COLO668 (cell line): ENCODE data around the gene PTH2.
A peak's percentile ranks its signal among the peaks of the same experiment; 100 is the strongest.

Experiments
- DNase-seq: peaks from one replicate; lab custom pipeline; 2025; ENCODE audit not compliant: unreplicated experiment; lab: John Stamatoyannopoulos, UW

Gene PTH2

DNA sequence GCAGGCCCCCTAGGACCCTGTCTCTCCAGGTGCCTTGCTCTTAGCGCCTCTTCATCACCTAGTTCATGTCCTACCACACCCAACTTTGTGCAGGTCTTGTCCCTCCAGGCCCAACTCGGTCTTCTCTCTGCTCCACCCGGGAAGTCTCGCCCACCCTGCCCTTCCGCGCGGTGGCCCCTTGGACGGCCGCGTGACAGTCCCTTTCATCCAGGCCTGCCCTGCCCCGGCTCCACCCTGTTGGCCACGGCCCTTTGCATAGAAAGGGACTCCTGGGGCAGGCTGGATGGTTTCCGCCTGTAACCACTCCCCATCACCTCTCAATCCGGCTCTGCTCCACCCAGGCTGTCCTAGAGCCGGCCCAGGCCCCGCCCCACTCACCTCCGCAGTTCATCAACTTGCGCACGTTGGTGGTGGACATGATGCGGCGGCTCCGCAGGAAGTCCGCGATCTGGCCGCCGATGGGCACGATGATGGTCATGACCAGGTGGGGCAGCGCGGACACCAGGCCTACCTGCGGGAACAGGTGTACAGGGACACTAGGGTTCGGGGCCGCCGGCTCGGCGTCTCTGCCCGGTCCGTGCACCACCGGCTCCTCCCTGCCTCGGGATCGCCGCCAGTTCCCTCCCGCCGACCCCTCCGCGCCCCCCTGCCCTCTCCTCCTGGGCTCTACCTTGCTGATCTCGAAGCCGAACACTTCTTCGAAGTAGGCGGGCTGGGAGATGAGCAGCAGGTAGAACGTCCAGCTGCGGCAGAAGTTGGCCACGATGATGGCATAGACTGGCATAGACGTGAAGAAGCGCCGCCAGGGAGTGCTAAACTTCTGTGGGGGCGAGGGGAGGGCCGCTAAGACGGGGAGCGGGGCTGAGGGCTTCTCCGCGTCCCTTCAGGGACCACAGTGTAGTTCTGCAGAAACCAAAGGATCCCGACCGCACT, 9.2 kb upstream of the PTH2 start:
- DNase-seq, result peak; percentile 22

DNA sequence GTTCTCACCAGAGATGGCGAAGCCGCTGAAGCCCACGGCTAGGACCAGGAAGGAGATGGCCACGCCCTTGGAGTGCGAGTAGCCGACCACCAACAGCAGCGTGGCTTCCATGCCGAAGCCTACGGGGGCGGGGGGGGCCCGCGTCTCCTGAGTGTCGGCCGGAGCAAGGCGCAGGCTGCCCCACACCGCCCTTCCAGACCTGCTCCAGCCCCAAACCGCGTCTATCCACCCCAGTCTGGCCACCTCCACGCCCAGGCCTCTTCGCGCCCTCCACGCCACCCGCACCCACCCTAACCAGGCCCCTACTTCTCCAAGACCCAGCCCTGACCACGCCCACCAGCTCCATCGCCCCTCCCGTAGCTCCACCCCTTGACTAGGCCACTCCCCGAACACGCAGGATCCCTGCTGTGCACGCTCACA, 8.1 kb upstream of the PTH2 start:
- DNase-seq, result no peak

DNA sequence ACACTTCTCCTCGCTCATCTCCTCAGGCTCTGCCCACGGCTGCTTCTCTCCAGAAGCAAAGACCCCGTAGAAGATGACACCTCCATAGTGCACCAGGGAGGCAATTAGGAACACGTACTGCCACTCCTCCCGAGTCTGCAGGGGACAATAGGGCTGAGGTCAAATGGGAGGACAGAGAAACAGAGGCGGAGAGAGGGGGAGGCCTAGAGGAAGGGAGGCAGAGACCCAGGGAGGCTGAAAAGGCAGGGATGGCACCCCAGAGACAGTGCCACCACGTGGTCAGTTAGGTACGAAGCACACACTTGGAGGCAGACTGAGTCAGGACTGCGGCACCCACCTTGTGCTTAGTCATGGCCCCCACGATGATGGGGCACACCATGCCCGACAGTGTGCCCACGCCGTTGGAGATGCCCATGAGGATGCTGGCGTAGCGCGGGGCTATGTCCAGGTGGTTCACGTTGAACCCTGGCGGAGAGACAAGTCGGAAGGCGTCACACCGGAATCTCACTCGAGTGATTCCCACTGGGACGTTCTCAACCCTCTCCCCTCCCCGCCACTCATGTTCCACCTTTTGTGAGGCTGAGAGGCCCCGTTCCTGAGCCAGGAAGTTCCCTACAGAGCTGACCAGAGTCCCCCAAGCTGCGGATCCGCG, 7.6 kb upstream of the PTH2 start:
- peak; percentile 13 for DNase-seq

DNA sequence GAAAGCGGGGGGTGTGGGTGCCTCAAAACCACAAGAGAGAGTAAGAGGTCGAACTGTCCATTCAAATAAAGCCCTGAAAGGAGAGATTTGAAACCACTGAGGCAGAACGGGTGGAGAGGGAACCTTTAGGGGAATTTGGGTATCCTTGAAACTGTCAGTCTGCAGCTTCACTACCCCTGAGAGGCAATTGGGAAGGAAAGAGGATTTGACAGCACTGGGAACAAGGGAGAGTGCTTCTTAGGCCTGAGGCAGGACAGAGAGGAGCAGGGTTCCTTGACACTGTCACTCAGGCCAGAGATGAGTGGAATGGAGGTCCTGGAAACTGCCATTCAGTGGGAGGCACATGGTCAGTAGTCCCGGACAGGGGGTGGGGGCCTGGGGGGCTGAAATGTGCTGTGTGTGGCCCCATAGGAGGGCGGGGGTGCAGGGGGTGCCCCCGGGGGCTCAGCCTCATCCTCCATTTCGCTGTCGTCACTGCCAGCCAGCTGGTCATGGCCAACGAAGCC, 7.0 kb upstream of the PTH2 start:
- DNase-seq, result no peak

DNA sequence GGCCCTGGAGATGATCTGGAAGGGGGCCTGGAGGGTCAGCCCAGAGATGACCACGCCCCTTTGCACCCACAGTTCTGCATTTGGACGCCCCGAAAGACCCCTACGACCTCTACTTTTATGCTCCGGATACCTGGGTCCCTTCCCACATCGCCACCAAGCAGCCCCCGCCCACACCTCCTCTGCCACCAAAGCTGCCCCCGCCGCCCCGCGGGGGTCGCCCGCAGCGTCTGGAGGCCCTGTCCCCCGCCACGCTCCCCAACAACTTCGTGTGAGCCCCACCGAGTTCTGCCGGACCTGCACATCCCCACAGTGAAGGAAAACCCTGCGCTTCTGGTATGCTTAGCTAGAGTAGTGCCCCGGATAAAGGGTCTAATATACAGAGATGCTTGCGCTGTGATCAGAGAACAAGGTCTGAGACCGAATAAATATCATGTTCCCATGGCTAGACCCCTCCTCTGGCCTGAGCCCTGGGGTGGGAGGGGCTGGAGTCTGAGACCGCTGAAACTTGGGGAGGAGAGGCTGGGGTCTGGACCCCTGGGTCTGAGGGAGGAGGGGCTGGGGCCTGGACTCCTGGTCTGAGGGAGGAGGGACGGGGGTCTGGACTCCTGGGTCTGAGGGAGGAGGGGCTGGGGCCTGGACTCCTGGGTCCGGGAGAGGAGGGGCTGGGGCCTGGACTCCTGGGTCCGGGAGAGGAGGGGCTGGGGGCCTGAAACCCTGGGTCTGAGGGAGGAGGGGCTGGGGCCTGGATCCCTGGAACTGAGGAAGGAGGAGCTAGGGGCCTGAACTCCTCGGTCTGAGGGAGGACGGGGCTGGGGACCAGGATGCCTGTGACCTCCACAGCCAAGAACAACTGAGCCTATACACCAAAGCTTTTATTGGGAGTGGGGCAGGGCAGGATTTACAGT, 5.6 kb upstream of the PTH2 start:
- DNase-seq, result no peak

DNA sequence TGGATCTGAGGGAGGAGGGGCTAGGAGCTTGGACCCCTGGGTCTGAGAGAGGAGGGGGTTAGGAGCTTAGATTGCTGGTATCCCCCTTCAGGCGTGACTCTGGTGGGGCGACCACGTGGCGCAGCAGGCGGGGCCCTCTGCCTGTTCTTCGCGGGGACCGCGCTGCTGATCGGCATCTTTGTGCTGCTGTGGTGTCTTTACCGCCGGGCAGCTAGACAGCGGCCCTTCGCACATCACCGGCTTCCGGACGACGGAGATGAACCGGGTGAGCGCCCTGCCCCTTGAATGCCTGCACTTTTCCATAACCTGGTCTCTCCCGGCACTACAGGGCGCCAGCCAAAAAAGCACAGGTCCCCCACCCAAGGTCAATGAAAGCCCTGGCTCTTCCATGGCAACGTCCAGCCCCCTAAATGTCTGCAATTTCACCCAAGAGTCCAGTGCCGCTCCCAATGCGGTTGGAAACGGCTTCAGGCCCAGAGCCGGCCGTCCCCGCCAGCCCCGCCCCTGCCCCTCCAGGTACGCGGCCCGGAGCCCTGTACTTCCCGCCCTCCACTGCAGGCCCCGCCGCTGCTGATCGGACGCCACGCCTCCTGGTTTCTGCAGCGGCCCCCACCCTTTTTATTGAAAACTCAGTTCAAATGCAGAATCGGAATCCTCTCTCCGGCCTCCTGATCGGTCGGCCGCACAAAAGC, 4.8 kb upstream of the PTH2 start:
- peak; percentile 44 for DNase-seq

DNA sequence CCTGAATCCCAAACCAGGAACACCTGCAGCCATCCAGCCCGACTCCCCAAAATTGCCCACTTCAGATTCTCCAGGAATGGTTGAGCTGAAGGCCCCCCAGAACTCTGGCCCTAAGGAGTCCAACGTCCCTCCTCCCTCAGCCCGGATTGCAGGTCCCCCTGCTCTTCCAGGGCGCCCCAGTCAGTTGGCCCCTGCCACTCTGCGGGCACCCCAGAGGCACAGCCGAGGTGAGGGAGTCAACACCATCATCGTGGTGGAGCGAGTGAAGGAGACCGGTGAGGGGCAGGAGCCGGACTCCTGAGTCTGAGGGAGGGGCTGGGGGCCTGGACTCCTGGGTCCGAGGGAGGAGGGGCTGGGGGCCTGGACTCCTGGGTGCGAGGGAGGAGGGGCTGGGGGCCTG, 4.1 kb upstream of the PTH2 start:
- DNase-seq, result no peak

DNA sequence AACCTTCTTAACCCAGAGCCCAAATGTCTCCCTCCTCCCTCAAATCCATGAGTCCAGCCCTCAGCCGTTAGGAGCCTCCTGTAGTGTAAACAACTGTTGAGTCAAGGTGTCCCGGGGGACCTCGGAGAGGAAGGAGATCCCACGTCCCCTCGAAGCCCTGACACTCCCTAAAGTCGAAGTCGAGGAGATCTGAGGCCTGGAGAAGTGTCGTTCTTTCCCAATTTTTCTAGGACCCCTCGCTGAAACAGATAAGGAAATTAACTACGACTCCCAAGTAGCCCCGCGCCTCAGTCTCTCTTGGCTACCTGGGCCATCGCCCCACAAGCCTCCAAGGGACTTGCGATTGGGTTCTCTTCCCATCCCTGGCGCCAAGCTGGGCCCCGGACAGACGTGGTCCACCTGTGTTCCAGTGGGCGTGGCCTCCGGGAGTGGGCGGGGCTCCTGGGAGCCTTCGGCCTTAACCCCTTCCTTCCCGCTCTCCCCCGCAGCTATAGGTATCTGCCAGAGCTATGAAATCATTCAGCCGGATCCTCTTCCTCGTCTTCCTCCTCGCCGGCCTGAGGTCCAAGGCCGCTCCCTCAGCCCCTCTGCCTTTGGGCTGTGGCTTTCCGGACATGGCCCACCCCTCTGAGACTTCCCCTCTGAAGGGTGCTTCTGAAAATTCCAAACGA, 2.8 kb upstream of the PTH2 start:
- DNase-seq, result peak; percentile 32

DNA sequence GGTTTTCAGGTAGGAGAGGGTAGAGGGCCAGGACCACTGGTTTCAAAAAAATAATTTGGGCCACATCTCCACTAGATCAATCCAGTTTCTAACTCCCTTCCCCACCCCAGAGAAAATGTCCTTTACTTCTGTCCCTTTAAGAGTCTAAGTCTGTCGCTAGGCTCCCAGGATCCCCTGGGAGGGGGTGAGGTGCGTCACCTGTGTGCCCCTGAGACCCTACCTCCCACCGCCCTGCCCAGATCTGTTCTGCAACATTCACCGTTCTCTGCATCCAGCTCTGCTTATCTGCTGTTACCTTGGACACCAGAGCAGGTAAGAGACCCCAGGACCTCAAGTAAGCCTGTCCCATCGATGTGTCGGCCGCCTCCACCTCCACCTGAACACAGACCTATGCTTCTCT, 1.9 kb upstream of the PTH2 start, which contains the start of gene GFY:
TSS of gene GFY (plus strand) at position 211 of the 400 bp plus-strand sequence. CDS start 1,043 bp downstream, outside the sequence.
- DNase-seq, result no peak

DNA sequence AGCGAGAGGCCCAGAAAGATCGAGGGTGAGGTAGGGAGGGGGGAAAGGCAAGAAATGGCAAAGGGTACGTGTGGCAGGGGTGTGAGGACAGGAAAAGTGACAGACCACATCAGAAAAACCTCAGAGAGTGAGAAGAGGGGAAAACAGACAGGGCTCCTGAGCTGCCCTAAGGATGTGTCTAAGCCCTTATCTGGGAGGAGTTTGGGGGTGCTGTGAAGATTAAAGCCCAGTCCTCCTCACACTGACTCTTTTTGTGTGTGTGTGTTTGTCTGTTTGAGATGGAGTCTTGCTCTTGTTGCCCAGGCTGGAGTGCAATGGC, 703 bp upstream of the PTH2 start:
- DNase-seq, result no peak

DNA sequence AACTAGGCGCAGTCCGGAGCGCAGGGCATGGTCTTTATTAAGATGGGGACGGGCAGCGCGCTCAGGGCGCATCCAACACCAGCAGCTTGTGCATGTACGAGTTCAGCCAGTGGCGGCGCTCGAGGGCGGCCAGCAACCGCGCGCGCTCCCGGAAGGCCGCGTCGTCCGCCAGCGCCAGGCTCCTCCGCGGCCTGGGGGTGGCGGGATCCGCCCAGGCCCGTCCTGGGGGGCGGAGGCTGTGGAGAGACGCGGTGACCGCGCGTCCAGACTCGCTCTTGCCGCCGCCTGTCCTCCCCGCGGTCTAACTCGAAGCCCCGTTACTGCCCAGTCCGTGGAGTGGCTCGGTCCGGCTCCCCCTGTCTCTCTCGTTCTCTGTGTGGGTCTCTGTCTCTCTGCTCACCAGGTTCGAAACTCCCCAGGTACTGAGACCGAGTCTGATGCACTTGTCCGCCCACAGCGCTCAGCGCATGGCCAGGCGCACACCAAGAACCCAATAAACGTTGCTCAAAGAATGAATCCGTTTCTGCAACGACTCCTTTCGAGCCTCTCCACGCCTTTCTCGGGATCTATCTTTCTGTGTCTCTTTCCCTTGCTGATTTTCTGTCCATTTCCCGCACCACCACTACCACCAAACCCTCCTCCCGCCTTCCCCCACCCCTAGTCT, 702 bp downstream of the PTH2 start:
- peak; percentile 46 for DNase-seq

DNA sequence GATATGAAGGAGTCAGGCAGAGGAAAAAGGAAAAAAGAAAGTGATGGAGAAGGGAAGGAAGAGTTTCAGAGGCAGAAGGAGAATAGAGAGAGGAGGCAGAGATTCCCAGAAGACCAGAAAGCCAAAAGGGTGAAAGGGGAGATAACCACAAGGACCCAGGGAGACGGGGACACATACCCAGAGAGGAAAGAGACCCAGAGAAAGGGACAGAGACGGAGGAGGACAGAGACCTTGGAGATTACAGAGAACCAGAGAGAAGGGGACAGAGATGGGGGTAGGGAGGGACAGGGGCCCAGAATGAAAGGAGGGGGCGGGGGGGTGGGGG, 1.4 kb downstream of the PTH2 start:
- DNase-seq, result no peak

DNA sequence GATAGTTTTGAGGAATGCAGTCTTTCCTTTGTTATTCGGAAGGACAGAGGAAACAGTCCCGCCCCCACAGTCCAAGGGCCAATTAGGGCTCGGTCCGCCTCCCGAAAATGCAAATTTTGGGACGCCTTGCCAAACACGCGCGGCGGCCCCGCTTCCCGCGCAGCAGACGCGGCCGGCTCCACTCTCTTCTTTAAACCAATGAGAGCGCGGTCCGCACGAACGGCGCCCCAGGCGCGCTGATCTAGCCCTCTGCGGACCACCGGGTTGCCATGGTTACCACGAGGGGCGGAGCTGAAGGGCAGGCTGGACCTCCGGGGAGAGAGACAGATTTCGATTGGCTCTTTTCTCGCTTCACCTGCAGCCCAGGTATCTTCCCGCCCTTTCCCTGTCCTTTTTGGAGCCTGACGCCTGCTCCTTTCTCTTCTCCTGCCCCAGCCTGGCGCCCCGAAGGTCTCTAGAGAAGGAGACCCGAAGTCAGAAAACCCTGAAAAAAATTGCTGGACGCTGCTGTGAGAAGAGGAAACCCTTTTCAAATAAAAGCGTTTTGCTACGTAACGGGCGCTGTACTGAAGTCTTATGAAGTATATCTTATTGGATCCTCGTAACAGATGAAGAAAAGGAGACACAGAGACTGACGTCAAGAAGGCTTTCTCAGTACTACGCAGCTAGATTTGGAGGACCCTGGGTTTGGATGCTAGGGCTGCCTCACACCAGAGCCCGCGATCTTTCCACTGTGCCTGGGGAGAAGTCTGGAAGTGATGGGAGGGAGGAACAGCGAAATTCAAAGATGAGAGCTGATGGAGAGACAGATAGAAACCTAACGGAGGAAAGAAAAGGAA, 2.0 kb downstream of the PTH2 start:
- DNase-seq, result peak; percentile 58

DNA sequence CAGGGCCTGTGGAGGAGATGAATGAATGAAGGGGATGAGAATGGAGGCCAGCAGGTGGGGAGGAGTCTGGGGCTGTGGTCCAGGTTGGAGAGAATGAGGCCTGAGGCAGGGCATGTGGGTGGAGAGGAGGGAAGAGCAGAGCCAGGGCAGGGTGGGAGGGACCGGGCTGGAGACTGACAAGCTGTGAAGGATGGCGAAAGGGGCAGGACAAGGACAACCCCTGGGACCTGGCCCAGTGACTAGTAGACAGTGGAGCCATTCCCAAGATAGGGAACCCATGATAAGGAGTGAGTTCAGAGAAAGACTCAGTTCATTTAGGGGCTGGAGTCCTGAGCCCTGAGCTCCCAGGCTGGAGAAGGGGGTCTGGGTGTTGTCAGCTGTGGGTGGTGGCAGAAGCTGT, 3.0 kb downstream of the PTH2 start:
- DNase-seq, result no peak

DNA sequence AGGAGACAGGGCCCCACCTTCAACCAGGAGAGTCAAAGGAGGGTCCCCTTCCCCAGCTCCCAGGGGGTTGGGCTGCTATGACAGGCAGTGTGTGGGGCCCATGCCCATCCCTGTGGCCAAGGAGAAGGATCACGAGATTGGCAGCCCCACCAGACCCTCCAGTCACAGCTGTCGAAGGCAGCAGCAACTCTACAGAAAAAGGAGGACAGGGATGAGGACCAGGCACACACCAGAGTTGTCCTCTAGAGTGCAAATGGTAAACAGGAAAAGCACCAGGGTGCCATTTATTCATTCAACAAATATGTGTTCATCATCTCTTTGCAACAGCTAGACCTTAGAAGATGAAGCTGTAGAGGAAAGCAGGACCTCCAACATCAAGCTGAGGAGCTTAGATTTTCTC, 4.1 kb downstream of the PTH2 start:
- no peak for DNase-seq

DNA sequence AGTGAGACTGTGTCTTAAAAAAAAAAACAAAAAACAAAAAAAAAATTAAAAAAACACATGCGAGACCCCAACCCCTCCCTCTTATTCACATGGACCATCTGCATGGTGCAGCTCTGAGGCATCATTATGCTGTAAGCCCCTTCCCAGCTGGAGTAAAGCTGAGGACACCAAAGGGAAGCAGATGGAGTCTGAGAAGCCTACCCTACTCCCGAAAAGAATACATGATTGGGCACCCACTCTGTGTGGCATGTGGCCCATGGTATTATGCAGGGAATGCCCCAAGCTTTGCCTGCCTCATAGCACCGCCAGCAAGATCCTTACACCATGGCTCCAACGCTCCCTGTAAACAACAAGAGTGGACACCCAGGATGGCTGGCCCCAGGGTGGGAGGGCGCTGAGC, 4.7 kb downstream of the PTH2 start:
- DNase-seq, result no peak

DNA sequence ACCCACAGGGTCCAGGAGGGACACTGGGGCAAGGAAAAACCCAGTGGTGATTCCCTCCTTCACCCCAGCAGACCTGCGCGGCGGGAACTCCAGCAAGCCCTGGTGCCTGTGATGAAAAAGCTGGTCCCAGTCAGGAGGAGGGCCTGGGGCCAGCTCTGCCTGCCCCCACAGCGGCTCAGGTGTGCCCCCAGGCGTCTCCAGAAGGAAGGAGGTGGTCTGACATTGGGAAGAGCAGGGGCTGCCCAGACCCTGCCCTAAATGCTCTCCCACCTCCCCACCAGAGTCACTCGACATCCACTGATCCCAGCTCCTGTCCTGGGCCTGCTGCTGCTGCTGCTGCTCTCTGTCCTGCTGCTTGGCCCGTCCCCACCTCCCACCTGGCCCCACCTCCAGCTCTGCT, 6.2 kb downstream of the PTH2 start:
- no peak for DNase-seq

DNA sequence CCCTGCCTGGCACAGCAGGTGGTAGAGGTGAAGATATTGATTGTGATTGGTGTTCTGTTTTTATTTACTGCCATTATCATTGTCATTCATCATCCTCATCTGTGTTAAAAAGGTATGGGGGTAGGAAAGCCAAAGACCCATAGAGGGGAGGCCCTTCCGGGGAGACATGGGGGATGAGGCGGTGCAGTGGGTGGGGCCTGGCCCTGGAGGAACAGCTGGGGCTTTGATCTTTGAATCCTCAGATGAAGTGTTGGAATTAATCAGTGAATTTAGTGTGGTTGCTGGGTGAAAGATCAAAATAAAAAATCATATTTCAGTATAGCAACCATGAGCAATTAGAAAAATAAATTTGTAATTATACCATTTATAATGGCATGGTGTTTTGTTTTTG, 7.4 kb downstream of the PTH2 start:
- no peak for DNase-seq
